OCI-LY1 (cell line): ENCODE measurements around the gene GSDME.

ENCODE experiments used
- CTCF ChIP-seq: fragments of 200-600 bp; sonication (generic), shearing (Covaris generic); IDR thresholded peaks from 2 replicates; pipeline ENCODE4 v1.5.1; 2017; ENCODE audit warnings: mild to moderate bottlenecking, antibody characterized with exemption, low read length, moderate library complexity, mixed read lengths
- EZH2 ChIP-seq: fragments of 200-600 bp; sonication (generic), shearing (Covaris generic); IDR thresholded peaks from 2 replicates; pipeline ENCODE4 v1.8.0; 2017; ENCODE audit warnings: borderline replicate concordance, mixed run types, mild to moderate bottlenecking, antibody characterized with exemption, low read length, moderate library complexity, mixed read lengths

DNA sequence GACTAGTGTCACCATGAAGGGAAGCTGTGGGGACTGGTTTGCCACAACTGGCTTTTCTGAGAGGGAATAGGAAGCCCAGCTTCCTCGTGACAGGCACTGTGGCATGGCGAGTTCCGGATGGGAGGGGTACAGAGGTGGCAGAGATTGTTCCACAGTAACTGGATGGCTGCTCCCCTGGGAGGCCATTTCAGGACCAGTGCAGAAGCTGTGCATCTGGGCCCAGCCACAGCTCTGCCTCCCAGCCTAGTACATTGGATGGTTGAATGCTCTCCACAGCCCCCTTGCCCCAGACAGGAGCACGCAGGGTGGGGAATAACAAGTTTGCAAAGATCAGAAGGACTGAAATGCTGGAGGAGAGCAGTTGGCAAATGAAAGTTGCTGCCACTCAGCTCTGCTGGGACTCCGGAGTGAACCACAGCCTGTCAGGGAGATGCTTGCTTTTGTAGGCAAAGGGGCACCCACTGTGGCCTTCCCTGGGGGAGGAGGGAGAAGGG is 51.8 kb downstream of the GSDME start:
- no peak for TF ChIP-seq CTCF
- TF ChIP-seq EZH2, result no peak
